GM21529 (cell line): ENCODE results near the gene HRK.

ENCODE experiments used
- ATAC-seq: cut with Tn5 transposase; IDR thresholded peaks from one replicate; pipeline ENCODE4 v1.9.1; 2021; ENCODE audit not compliant: unreplicated experiment

HRK gene

DNA sequence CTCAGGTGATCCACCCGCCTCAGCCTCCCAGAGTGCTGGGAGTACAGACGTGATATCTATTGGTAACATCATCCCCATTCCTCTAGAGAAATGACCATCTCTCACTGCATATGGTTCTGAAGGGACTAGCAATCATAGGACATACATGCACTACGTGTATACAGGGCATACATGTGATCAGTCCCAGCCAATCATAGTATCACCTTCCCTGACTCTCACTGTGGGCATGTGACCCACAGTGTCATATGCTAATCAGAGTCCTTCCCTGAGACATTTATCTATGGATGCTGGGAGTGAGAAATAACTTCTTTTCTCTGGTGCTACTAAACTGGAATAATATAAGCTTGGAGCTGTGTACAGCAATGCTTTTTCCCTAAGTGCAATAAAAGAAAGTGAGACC is 17.4 kb upstream of the HRK start:
- ATAC-seq, result no peak

DNA sequence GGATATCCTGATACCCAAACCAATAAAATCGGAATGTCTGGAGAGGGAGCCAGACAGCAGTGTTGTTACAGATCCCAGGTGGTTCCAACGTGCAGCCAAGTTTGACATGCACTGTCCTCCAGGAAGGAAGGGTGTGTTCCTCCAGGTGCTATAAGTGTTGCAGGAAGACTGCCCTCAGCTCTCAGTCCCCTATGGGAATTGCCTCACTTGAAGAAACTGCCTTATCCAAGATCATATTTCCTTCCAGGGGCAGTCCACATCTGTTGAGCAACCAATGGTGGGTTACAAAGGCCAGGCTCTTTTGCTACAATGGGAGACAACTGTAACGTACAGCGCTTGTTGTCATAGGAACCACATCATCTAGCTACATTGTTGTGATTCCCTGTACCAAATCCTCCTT is 16.2 kb upstream of the HRK start:
- ATAC-seq, result no peak

DNA sequence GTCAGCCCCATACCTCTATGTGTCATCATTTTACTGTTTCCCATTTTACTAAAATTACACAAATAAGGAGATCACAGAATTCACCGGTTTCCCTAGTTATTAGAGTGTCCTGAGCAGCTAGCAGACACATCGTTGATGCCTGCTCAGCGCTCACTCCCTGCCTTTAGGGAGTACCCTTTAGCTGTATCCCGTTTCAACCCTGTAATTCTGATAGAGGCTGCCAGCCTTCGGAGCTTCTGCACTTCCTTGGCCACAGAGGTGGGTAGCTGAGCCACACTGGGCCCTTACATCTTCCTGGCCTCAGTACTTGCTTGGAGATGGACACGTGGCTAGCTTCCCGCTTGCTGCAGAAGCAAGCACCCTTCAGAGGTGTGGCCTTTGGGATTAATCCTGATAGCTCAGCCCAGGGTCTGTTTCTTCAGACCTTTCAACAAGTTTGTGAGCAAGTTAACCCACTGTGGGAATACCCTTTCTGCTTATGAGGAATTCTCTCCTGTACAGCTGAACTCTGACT is 15.2 kb upstream of the HRK start:
- no peak for ATAC-seq

DNA sequence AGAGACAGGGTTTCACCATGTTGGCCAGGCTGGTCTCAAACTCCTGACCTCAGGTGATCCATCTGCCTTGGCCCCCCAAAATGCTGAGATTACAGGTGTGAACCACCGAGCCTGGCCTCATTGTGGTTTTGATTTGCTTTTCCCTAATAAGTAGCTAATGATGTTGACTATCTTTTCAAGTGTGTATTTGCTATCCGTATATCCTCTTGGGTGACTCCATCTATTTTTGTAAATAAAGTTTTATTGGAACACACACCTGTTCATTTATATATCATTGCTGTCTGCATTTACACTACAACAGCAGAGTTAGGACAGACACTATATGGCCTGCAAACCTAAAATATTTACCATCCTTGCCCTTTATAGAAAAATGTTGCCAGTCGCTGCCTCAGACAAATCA is 13.7 kb upstream of the HRK start:
- ATAC-seq, result no peak

DNA sequence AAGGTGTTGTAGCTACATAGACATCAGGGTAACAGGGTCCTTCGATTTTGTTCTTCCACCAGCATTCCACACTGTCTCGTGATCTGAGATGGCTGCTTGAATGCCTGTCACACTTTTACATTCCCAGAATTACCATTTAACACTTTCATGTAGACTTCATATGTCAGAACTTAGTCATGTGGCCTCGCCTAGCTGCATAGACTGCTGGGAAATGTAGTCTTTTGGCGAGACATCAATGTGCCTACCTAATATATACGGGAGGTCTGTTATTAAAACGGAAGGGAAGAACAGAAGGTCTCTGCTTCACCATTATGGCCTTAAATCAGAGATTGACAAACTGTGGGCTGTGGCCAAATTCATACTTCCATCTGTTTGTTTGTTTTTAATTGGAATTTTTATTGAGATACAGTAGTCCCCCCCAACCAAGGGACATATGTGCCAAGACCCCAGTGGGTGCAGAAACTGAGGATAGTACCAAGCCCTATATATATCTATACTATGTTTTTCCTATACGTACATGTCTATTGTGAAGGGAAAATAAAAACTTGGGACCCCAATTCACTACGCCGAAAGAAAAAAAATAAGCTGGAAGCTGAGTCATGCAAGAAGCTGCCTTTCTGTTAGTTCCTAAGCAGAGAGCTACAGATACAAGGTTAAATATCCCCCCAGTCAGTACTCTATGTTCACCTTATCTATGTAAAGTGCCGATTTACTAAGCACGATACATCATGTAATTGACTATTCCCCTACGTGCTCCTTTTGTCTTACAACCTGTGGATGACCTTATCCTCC is 11.3 kb upstream of the HRK start:
- ATAC-seq, result no peak

DNA sequence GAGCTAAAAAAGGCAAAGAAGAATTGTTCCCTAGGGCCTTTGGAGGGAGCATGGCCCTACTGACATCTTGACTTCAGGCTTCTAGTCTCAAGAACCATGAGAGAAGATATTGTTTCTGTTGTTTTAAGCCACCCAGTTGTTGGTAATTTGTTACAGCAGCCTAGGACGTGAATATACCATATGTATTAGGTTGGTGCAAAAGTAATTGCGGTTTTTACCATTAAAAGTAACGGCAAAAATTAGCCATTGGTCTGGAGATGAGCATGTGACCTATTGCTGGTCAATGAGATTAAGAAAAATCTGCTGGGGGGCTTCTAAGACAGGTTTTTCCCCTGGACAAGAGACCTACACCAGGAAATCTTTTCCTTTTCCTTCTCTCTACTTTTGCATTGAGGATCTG is 9.8 kb upstream of the HRK start:
- ATAC-seq, result no peak

DNA sequence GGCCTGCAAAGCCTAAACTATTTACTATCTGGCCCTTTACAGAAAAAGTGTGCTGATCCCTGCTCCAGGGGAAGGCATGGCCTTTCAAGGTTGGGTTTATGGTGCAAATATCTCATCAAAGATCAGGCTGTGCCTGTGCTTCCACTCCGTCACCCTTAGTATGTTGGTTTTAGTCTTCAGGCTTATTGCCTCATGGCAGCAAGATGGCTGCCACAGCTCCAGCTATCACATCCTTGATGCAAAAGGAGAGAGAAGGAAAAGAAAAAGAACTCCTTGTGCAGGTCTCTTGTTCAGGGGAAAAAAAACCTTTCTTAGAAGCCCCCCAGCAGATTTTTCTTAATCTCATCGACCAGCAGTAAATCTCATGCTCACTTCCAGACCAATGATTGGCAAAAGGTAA is 9.1 kb upstream of the HRK start:
- ATAC-seq, result no peak

DNA sequence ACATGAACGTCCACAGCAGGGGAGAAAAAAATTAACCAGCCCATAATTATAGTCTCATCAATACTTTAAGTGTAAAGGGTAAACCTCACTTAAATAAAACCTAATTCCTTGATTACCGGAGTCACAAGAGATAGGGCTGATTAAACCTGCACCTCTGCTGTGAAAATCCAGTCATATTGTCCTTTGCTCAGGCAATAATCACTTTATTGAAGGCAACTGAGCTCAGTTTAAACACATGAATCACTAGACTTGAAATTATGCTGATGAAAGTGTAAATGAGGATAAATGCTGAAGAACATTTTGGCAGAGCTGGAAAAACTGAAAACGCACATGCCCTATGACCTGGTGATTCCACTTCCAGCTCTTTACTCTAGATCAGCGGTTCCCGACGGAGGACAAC is 6.7 kb upstream of the HRK start:
- ATAC-seq, result no peak

DNA sequence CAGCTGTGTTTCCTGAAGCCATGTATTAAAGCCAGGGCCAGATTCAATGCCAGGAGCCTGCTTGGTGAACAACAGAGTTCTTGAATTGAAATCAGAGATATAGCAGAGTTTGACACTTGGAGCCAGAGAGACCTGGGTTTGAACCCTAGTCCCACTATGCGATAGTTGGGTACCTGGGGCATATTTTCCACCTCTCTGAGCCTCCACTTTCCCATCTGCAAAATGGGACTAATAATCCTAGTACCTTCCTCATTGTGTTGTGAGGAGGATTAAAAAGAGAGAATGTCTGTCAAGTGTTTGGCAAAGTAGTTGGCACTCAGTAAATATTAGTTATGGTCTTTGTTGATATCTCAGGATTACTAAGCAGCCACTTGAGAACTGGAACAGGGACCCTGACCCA is 6.0 kb upstream of the HRK start:
- no peak for ATAC-seq

DNA sequence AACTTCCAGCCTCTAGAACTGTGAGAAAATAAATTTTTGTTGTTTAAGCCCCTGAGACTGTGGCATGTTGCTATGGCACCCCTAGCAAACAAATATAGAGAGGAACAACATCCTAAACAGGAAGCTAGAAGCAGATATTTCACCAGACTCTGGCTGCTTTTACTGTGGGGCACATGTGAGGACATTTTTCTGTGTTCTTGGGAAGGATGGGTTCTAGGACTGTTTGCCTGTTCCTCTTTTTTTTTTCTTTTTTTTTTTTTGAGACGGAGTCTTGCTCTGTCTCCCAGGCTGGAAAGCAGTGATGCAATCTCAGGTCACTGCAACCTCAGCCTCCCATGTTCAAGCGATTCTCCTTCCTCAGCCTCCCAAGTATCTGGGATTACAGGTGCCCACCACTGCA is 4.2 kb upstream of the HRK start:
- no peak for ATAC-seq

DNA sequence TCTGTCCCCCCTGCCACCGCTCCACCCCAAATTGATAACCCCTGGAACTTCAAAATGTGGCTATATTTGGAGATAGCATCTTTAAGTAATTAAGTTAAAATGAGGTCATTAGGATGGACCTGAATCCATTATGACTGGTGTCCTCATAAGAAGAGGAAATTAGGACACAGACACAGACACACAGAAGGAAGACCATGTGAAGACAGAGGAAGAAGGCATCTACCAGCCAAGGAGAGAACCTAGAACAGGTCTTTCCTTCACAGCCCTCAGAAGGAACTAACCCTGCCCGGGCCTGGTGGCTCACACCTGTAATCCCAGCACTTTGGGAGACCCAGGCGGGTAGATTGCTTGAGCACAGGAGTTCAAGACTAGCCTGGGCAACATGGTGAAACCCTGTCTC is 3.6 kb upstream of the HRK start:
- no peak for ATAC-seq

DNA sequence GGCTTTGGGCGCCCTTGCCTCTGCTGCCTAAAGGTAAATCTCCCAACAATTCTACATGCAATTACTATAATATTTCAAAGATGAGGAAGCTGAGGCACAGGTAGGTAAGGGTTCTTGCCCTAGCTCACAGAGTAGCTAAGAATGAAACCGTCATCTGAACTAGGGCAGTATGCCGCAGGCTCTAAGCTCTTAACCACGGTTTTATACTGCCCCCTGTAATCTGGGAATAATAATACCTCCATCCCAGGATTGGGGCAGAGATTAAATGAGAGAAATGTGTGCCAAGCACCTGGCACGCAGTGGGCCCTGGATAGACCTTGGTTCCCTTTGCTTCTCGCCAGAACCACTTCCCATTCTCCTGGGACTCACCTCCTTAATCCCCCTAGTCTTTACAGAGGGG is 1.5 kb upstream of the HRK start:
- no peak for ATAC-seq

DNA sequence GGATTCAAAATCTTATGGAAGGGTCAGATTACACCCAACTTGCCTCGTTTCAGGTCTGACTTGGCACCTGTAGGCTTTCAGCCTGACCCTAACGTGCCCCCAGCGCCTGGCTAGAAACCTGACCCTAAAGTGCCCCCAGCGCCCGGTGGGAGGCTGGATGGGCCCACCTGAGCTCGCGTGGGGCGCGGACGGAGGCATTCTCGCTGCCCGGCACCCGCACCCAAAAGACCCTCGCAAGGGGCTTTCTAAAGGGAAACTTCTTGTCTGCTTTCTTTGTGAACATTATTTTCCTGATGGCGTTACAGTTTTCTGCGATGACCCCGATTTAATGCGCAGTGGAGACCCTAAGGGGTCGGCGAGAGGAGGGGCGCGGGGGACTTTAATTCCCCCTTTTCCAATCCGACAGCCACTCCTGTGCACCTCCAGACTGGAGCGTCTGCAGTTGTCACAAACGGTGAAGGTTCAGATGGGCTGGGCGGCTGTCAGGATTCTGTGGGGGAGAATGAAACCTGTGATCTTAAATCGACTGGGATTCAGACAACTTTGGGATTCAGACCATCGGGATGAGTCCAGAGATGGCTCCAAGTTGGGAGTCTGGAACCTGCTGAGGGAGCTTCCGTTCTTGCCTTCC is 751 bp upstream of the HRK start:
- ATAC-seq, result no peak

DNA sequence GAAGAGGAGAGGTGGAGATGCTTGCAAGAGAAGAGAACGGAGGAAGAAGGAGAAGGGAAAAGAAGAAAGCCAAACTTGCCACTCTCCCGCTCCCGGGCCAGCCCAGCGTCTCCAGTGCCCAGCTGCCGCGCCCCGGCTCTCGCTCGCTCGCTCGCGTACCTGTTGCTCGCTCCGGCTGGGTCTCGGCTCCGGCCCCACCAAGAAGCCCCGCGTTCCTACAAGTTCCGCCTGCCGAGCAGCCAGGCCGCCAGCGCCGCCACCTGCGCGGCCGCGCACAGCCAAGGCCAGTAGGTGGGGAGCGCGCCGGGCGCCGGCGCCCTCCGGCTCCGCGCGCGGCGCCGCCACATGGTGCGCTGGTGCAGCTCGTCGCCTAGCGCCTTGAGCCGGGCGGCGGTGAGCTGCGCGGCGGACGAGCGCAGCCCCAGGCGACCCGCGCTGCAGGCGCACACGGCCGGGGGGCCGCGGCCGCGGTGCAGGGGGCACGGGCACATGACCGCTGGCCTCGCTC is 370 bp downstream of the HRK start:
- no peak for ATAC-seq

DNA sequence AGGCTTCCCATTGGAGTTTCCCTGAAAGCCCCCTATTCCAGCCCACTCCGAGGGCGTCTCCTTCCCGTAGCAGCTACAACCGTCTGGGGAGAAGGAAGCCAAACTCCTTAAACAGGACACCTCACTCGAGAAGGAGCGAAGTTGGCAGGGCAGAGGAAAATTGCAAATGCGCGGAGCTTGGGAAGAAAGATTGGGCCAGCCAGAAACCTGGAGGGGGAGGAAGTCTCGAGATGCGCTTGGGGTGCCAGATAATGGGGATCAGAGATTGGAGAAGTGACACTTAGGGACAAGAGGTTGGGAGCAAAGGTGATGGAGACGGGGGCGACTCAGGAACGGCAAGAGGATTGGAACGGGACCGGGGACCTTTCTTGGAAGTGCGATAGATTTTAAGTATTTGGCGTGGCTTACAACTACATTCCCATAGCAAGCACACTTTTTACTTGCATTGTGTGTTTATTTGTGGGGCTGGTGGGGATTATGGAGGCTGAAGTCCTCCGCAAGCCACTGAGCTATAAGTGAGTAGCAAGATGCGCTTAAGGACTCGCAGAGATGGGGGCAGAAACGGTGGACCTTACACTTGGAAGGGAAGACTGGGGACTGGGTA is 926 bp downstream of the HRK start:
- ATAC-seq, result no peak

DNA sequence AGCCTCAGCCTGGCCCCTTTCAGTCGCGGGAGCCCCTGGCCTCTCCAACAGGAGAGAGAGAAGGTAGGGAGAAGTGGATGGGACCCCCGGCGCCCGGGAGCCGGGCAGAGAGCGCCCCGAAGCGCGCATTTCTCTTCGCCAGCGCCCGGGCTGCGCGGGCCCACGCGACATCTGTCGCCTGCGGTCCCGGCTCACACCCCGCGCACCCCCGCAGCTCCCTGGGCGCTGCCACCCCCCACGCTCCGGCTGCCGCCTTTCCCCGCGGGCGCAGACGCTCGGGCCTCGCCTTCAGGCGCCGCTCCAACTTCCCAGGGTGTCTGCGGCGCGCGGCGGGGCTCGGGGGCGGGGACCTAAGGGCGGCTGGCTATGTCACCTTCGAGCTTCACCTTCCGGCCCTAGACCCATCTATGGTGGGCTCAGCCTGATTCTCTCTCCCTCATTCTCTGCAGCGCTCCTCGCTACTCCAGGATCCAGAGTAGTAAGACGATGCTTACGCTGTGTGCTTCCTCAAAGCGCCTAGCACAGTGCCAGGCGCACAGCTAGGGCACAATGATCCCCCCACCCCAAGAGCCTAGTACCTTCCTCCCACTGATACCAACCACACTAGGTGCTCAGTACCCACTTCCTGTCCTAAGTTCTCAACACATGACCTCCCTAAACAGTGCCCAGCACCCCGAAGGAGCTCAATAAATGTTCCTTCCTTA is 1.6 kb downstream of the HRK start:
- no peak for ATAC-seq

DNA sequence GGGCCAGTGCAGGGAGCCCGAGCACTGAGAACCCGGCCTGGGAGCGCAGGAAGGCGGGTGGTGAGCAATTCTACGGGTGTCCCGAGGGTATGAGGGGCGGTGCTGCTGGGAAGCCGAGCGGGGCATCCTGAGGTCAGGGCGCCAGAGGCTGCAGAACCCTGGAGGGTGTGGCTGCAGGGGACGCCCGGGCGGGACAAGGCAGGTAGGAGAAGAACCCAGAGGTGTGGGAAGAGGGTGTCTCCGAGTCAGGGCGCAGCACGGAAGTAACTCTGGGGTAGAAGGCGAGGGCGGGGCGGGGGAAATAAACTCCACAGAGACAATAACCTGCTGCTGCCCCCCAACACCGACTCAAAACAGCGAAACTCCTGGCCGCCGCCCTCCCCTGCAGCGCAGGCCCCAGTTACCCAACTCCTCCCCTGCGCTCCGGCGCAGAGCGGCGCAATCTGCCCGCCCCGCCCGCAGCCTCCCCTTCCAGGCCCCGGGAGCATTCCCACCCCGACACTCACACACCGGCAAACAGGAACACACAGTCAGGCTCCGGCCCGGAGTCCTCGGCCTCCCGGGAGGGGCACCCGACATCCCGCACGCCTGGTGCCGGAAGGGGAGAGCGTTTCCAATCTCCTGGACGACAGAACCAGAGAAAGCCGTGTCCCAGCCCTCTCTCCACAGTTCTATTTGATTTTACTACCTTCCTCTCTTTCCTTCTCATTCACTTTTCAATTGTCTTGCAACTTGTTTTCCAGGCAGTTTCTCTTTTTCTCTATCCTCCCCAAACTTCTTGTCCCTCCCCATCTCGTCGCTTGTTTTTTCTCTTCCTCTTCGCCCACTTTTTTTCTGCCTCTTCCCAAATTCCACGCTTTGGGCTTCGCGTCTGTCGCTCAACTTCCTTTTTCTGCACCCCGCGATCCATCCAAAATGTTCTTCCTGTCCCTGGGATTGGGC is 2.4 kb downstream of the HRK start:
- no peak for ATAC-seq

DNA sequence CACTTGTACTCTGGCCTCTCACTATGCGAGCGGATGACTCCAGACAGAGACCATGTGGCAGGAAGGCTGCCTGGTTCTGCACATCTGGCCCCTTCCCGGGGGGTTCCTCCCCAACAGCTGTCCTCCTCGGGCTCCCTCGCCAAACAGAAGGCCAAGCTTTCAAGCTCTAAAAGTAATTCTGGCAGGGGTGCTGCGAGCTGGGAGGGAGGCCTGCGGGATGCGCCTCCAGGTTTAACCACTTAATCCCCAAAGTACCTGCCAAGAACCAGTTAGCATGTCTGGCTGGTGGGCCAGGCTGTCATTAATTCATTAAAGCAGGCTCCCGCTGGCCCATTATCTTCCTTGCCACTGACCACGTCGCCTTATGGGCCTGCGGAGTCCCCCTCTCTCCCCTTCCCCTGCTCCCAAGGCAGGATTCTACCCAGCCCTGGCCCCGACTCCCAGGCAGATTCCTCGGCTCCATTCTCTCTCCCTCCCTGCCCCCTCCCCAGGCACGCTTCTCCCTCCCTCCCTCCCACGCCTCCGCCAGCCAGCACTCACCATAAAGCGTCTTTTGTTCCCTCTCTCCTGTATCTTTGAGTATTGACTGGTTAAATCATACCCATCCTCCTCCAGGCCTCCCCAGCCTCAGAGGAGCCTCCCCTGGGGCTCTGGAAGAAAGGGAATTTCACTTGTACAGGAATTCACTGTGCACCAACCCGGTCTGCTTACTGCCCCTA is 4.9 kb downstream of the HRK start:
- no peak for ATAC-seq

DNA sequence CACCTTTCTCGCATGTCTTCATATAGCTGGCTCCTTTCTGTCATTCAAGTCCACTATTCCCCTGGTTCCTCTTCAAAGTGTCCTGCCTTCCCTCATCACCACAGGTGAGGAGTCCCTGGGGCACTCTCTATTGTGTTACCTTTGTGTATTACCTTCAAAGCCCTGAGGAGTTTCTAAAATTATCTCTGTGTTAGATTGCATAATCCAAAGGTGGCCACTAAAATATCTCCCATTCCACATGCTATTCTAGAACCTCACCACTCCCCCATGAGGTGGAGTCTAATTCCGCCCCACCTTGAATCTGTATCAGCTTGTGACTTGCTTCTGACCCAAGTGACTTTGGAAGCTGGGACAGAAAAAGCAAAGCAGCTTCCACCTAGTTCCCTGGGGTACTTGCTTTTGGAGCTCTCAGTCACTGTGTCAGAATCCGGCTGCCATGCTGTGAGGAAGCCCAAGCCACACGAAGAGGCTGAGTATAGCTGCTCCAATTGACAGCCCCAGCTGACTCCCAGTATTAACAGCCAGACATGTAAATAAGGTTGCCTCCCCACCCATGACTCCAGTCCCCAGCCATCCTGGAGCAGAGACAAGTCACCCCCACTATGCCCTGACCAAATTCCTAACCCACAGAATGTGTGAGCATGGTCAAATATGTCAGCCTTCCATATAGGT is 6.8 kb downstream of the HRK start:
- ATAC-seq, result no peak
